Esophagus muscularis mucosa (tissue), 4 donors: ENCODE data around the gene HSD3B7. TPM values are rescaled to one million over a fixed set of nuclear protein-coding genes. Genes with fewer than 3 reads are reported as not detected.

Experiments
- DNase-seq: peaks from one replicate; pipeline ENCODE4 v3.0.0-alpha.2; 2017; ENCODE audit errors: extremely low spot score
- H3K27ac ChIP-seq, 4 donors: fragments of 200-600 bp; sonication (generic); replicated peaks in 1 of 4; 1 replicate in 3 of 4; 2 replicates in 1 of 4; pipeline ENCODE4 v1.5.1; 2016 to 2019; ENCODE audit warnings: mild to moderate bottlenecking in 1 of 4
- H3K27me3 ChIP-seq, 4 donors: fragments of 200-600 bp; sonication (generic); one replicate each; pipeline versions ENCODE4 v1.5.1 to v1.6.0; 2016 to 2019
- H3K36me3 ChIP-seq, 4 donors: fragments of 200-600 bp; sonication (generic); one replicate each; pipeline ENCODE4 v1.5.1; 2016 to 2019
- H3K4me1 ChIP-seq, 4 donors: fragments of 200-600 bp; sonication (generic); one replicate each; pipeline ENCODE4 v1.5.1; 2016 to 2019
- H3K4me3 ChIP-seq, 4 donors: fragments of 200-600 bp; sonication (generic); 1 replicate in 2 of 4; 2 replicates in 2 of 4; pipeline ENCODE4 v1.5.1; 2016 to 2019; ENCODE audit warnings: mild to moderate bottlenecking in 4 of 4, moderate library complexity in 1 of 4
- H3K9me3 ChIP-seq, 4 donors: fragments of 200-600 bp; sonication (generic); 1 replicate in 3 of 4; 2 replicates in 1 of 4; pipeline ENCODE4 v1.5.1; 2016 to 2019
- CTCF ChIP-seq, 3 experiments: fragments of 200-600 bp in 2 of 3; fragments of 450-650 bp in 1 of 3; sonication (generic) in 2 of 3; IDR thresholded peaks; one replicate each; pipeline ENCODE4 v1.5.1; 2017 to 2019; ENCODE audit warnings: antibody characterized with exemption in 3 of 3, mild to moderate bottlenecking in 2 of 3, moderate library complexity in 1 of 3
- EP300 ChIP-seq: sonication (generic); formaldehyde crosslinking; IDR thresholded peaks from one replicate; pipeline ENCODE4 v1.6.1; 2017; ENCODE audit warnings: antibody characterized with exemption
- POLR2A ChIP-seq: fragments of 450-650 bp; IDR thresholded peaks from one replicate; pipeline ENCODE4 v1.6.1; 2017; ENCODE audit warnings: antibody characterized with exemption, moderate library complexity, mild to moderate bottlenecking, low read depth
- POLR2AphosphoS5 ChIP-seq, 2 donors: sonication (generic); formaldehyde crosslinking; IDR thresholded peaks; one replicate each; pipeline ENCODE4 v1.6.1; 2017; ENCODE audit warnings: antibody characterized with exemption in 2 of 2
- WGBS: methylation state at CpG from one replicate; pipeline ENCODE4 v1.1.5; 2018; 5-methylcytosine and 5-hydroxymethylcytosine counted together
- intact Hi-C: fragments of 100-400 bp; cut with DNase I; formaldehyde crosslinking; loops from one replicate; pipeline ENCODE4 v1.15.1; 2023
- total RNA-seq, 4 donors: library from RNA; depleted of rRNA; stranded (reverse); fragments of >200 nt; gene quantifications; one replicate each; pipeline versions ENCODE4 v1.1.0 to v1.2.1, GENCODE V29; 2016

Gene HSD3B7
- total RNA-seq, 4 donors from 2014 or later: 15.4 to 33.0 (median 17.9) TPM

- H3K4me1 ChIP-seq: peaks cover 11 to 18% (median 17%) of the 10 kb centered on the region in 4 donors
- no peaks in the 10 kb centered on the region for H3K27me3 ChIP-seq
- no peak for DNase-seq
- no peaks in the 10 kb centered on the region for H3K9me3 ChIP-seq
- no peak for TF ChIP-seq EP300
- TF ChIP-seq POLR2A: no peak
- TF ChIP-seq POLR2AphosphoS5 (IDR thresholded peaks at IDR 0.05): no peak
- TF ChIP-seq CTCF (IDR thresholded peaks at IDR 0.05): no peak
- 85% methylated on average over 21 of the region's 23 CpGs for WGBS
- no peak overlapping the region for H3K4me3 ChIP-seq
- intact Hi-C loops: loop anchor here (5.0 kb wide), 3 partner anchors 108 to 878 kb away; no protein-coding TSS in a partner anchor
- no peak overlapping the region for H3K27ac ChIP-seq
- H3K36me3 ChIP-seq: peaks cover 0 to 22% (median 16%) of the 10 kb centered on the region in 4 donors
Observed at GRCh38 chr16:30989469-30990047, 4.6 kb downstream of the HSD3B7 start.

- 90% methylated on average over 4 of the region's 12 CpGs for WGBS
- DNase-seq: no peak
- H3K4me3 ChIP-seq: no peak overlapping the region
Observed at GRCh38 chr16:30990105-30990504, 5.1 kb downstream of the HSD3B7 start.

GRCh38 chr16:30991052-30991451, 6.0 kb downstream of the HSD3B7 start:
- no peak for DNase-seq
- Histone ChIP-seq H3K27me3 (no peaks in the 10 kb centered on the region), H3K4me1 (peaks cover 2 to 5% (median 3%) of the 10 kb centered on the region in 4 donors), H3K27ac (no peak overlapping the region), H3K4me3 (no peak overlapping the region), H3K9me3 (no peaks in the 10 kb centered on the region), H3K36me3 (peaks cover 0 to 20% (median 14%) of the 10 kb centered on the region in 4 donors)
- WGBS: 96% methylated on average over 4 of the region's 8 CpGs
- TF ChIP-seq POLR2A (no peak), EP300 (no peak)
- intact Hi-C loops: no loop called here

More at GRCh38 chr16:30990105-30990504, 5.1 kb downstream of the HSD3B7 start:
- Histone ChIP-seq H3K27me3 (no peaks in the 10 kb centered on the region), H3K4me1 (peaks cover 11 to 13% (median 12%) of the 10 kb centered on the region in 4 donors), H3K36me3 (peaks cover 0 to 20% (median 14%) of the 10 kb centered on the region in 4 donors), H3K27ac (no peak overlapping the region), H3K9me3 (no peaks in the 10 kb centered on the region)
- TF ChIP-seq POLR2A (no peak), POLR2AphosphoS5 (IDR thresholded peaks at IDR 0.05) (no peak), CTCF (IDR thresholded peaks at IDR 0.05) (no peak)
- intact Hi-C loops: no loop called here

GRCh38 chr16:30992276-30992780, 7.3 kb downstream of the HSD3B7 start:
- DNase-seq: no peak
- Histone ChIP-seq H3K4me1 (peaks cover 8 to 14% (median 13%) of the 10 kb centered on the region in 4 donors), H3K36me3 (peaks cover 0 to 11% (median 8%) of the 10 kb centered on the region in 4 donors), H3K9me3 (no peaks in the 10 kb centered on the region), H3K4me3 (no peak overlapping the region), H3K27me3 (no peaks in the 10 kb centered on the region), H3K27ac (no peak overlapping the region)
- whole genome bisulfite sequencing: 85% methylated on average over 3 of the region's 21 CpGs
- TF ChIP-seq POLR2AphosphoS5 (IDR thresholded peaks at IDR 0.05) (no peak), CTCF (IDR thresholded peaks at IDR 0.05) (no peak), POLR2A (no peak), EP300 (no peak)
- intact Hi-C loops: no loop called here

GRCh38 chr16:30992931-30993816, 8.2 kb downstream of the HSD3B7 start:
- no peak overlapping the region for H3K27ac ChIP-seq
- no peaks in the 10 kb centered on the region for H3K27me3 ChIP-seq
- 78% methylated on average over 29 of the region's 29 CpGs for WGBS
- H3K9me3 ChIP-seq: no peaks in the 10 kb centered on the region
- H3K4me1 ChIP-seq: peaks cover 13 to 23% (median 20%) of the 10 kb centered on the region in 4 donors
- TF ChIP-seq EP300 (no peak), CTCF (IDR thresholded peaks at IDR 0.05) (no peak), POLR2AphosphoS5 (IDR thresholded peaks at IDR 0.05) (no peak), POLR2A (no peak)
- H3K36me3 ChIP-seq: peaks cover 0 to 4% (median 2%) of the 10 kb centered on the region in 4 donors
- H3K4me3 ChIP-seq: no peak overlapping the region
- DNase-seq: no peak
- intact Hi-C loops: no loop called here
